SK-N-SH (cell line): ENCODE data around the gene PLXNB1. TPM values are rescaled to one million over a fixed set of nuclear protein-coding genes. Genes with fewer than 3 reads are reported as not detected.

Experiments used
- CTCF ChIA-PET: fragments of 300-600, 350-600 bp; formaldehyde crosslinking; extraction: SDS; loops from one replicate; lab custom pipeline; 2021; lab: Yijun Ruan, JAX
- POLR2A ChIA-PET: fragments of 350-600 bp; sonication (Branson Sonifier 250); formaldehyde crosslinking; extraction: SDS; loops from one replicate; lab custom pipeline; 2020; ENCODE audit warnings: antibody characterized with exemption, inconsistent platforms; lab: Yijun Ruan, JAX
- DNase-seq: peaks from one replicate; pipeline ENCODE4 v3.0.0; 2012
- H2AFZ ChIP-seq: fragments of 200-600 bp; sonication (generic); 2 replicates; pipeline ENCODE4 v1.8.1; 2016; ENCODE audit warnings: antibody characterized with exemption, mild to moderate bottlenecking, low read depth
- H3F3A ChIP-seq: fragments of 200-600 bp; sonication (generic); replicated peaks from 2 replicates; pipeline ENCODE3; 2016; ENCODE audit warnings: antibody characterized with exemption, mild to moderate bottlenecking; ENCODE audit not compliant: insufficient read depth
- H3K27ac ChIP-seq, 2 experiments: fragments of 200-500 bp in 1 of 2; fragments of 200-600 bp in 1 of 2; sonication (Bioruptor generic) in 1 of 2; sonication (generic), shearing (Covaris generic) in 1 of 2; 2 replicates each; pipeline versions ENCODE4 v1.5.1 to v1.6.1; 2014 to 2016; ENCODE audit warnings: low read depth in 2 of 2, inconsistent platforms in 1 of 2, low read length in 1 of 2, mild to moderate bottlenecking in 1 of 2, mixed read lengths in 1 of 2
- H3K27me3 ChIP-seq: fragments of 200-600 bp; sonication (generic), shearing (Covaris generic); 2 replicates; pipeline ENCODE4 v1.6.1; 2016; ENCODE audit warnings: mixed run types; ENCODE audit not compliant: insufficient read depth
- H3K36me3 ChIP-seq, 2 experiments: fragments of 200-500 bp in 1 of 2; fragments of 200-600 bp in 1 of 2; sonication (Bioruptor generic) in 1 of 2; sonication (generic) in 1 of 2; replicated peaks in 1 of 2; 2 replicates each; pipeline versions ENCODE3 to v1.5.1; 2014 to 2016; ENCODE audit warnings: low read length in 1 of 2, mild to moderate bottlenecking in 1 of 2; ENCODE audit not compliant: insufficient read depth in 2 of 2, control insufficient read depth in 1 of 2
- H3K4me1 ChIP-seq, 2 experiments: fragments of 200-500 bp in 1 of 2; fragments of 200-600 bp in 1 of 2; sonication (Bioruptor generic) in 1 of 2; sonication (generic), shearing (Covaris generic) in 1 of 2; 2 replicates each; pipeline versions ENCODE4 v1.5.1 to v1.6.1; 2014 to 2016; ENCODE audit warnings: low read depth in 1 of 2, low read length in 1 of 2, mixed run types in 1 of 2; ENCODE audit not compliant: insufficient read depth in 2 of 2, control insufficient read depth in 1 of 2
- H3K4me2 ChIP-seq: fragments of 200-600 bp; sonication (generic), shearing (Covaris generic); 2 replicates; pipeline ENCODE4 v1.6.1; 2017; ENCODE audit warnings: mixed run types
- H3K4me3 ChIP-seq, 2 experiments: fragments of 200-500 bp in 1 of 2; fragments of 200-600 bp in 1 of 2; sonication (Bioruptor generic) in 1 of 2; sonication (generic), shearing (Covaris generic) in 1 of 2; 2 replicates each; pipeline versions ENCODE4 v1.5.1 to v1.8.1; 2014 to 2016; ENCODE audit warnings: low read depth in 2 of 2, inconsistent platforms in 1 of 2, low read length in 1 of 2, mild to moderate bottlenecking in 1 of 2, mixed read lengths in 1 of 2, moderate library complexity in 1 of 2
- H3K79me2 ChIP-seq: fragments of 200-600 bp; sonication (generic); 2 replicates; pipeline ENCODE4 v1.8.1; 2017; ENCODE audit warnings: mild to moderate bottlenecking; ENCODE audit not compliant: insufficient read depth
- H3K9ac ChIP-seq: fragments of 200-600 bp; sonication (generic); 2 replicates; pipeline ENCODE4 v1.6.1; 2017; ENCODE audit warnings: mixed run types
- H3K9me2 ChIP-seq: fragments of 200-600 bp; sonication (generic); 2 replicates; pipeline ENCODE4 v1.6.1; 2017; ENCODE audit warnings: mixed run types
- H3K9me3 ChIP-seq: fragments of 200-600 bp; sonication (generic); 2 replicates; pipeline ENCODE4 v1.6.1; 2017; ENCODE audit warnings: mixed run types, mild to moderate bottlenecking, moderate library complexity
- H4K20me1 ChIP-seq: fragments of 200-600 bp; sonication (generic); 2 replicates; pipeline ENCODE4 v1.6.1; 2017; ENCODE audit warnings: mild to moderate bottlenecking, mixed run types; ENCODE audit not compliant: insufficient read depth
- FOXM1 ChIP-seq: IDR thresholded peaks from 2 replicates; pipeline ENCODE4 v1.4.0; 2012; ENCODE audit warnings: low read depth, mild to moderate bottlenecking
- GATA2 ChIP-seq: sonication (generic); formaldehyde crosslinking; IDR thresholded peaks from 2 replicates; pipeline ENCODE4 v1.5.0; 2020; ENCODE audit warnings: mild to moderate bottlenecking, missing genetic modification reagents
- JUND ChIP-seq: IDR thresholded peaks from 2 replicates; pipeline ENCODE4 v1.4.0; 2012
- MEF2A ChIP-seq: IDR thresholded peaks from 2 replicates; pipeline ENCODE4 v1.4.0; 2012; ENCODE audit warnings: low read depth, borderline replicate concordance
- MXI1 ChIP-seq: IDR thresholded peaks from 2 replicates; pipeline ENCODE4 v1.6.1; 2012; ENCODE audit warnings: mild to moderate bottlenecking, low read depth, low read length, improper control_type of control experiment
- NFIC ChIP-seq: IDR thresholded peaks from 2 replicates; pipeline ENCODE4 v1.4.0; 2012; ENCODE audit warnings: borderline replicate concordance
- RCOR1 ChIP-seq: fragments of 150-350 bp; IDR thresholded peaks from 2 replicates; pipeline ENCODE4 v1.6.1; 2017; ENCODE audit warnings: antibody characterized with exemption, low read length
- SIN3A ChIP-seq: IDR thresholded peaks from 2 replicates; pipeline ENCODE4 v1.6.1; 2012; ENCODE audit warnings: low read depth, mild to moderate bottlenecking, low read length, moderate library complexity, borderline replicate concordance
- SMC3 ChIP-seq: IDR thresholded peaks from 2 replicates; pipeline ENCODE4 v1.6.1; 2012; ENCODE audit warnings: low read depth, low read length, improper control_type of control experiment
- TCF12 ChIP-seq: IDR thresholded peaks from 2 replicates; pipeline ENCODE4 v1.4.0; 2012
- WGBS: methylation state at CpG from one replicate; pipeline ENCODE4 v1.1.6; 2017; ENCODE audit warnings: low lambda C conversion rate; 5-methylcytosine and 5-hydroxymethylcytosine counted together
- polyA plus RNA-seq, 3 experiments: library from polyadenylated mRNA; depleted of rRNA; stranded (reverse); fragments of >200 nt; gene quantifications; 2 replicates each; pipeline ENCODE4 v1.2.3, GENCODE V29; 2012
- TF ChIP-seq, protein P1 (sequence below): IDR thresholded peaks from 2 replicates; pipeline ENCODE4 v1.4.0; 2012; ENCODE audit warnings: low read depth
- TF ChIP-seq, protein P2 (sequence below): fragments of 200-600 bp; sonication (generic); IDR thresholded peaks from 2 replicates; pipeline ENCODE4 v1.6.1; 2017; ENCODE audit warnings: antibody characterized with exemption, mild to moderate bottlenecking, moderate library complexity
- TF ChIP-seq, protein P3 (sequence below): fragments of 150-350 bp; IDR thresholded peaks from 2 replicates; pipeline ENCODE4 v1.6.1; 2017; ENCODE audit warnings: antibody characterized with exemption, low read length, low read depth, borderline replicate concordance
- TF ChIP-seq, protein P4 (sequence below): IDR thresholded peaks from 2 replicates; pipeline ENCODE4 v1.6.1; 2012; ENCODE audit warnings: mild to moderate bottlenecking, low read depth, low read length, moderate library complexity

Gene PLXNB1
- polyA plus RNA-seq, 1 of the 3 experiments (the other 2 are of a cell fraction) = 39.8 TPM

DNA sequence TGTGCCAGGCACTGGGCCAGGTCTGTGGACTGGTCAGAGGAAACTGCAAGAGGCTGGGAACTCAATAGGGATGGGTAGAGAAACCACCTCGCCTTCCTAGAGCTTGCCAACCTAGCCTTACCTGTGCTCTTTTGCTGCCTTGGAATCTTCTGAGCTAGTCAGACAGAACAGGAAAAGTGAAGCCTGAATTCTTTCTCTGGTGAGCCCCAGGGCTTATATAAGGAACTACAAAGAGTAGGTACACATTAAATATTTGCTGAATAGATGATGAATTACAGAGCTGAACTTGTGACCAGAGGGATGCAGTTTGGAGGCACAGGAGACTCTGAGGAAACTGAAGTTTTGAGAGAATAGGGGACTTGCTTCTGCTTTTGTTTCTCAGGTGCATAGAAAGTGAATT lies 73.5 kb downstream of the PLXNB1 start:
- no peaks in the 10 kb centered on the region for H4K20me1 ChIP-seq
- H3F3A ChIP-seq = no peaks in the 10 kb centered on the region
- H3K4me3 ChIP-seq = no peak overlapping the region
- WGBS = 31% methylated on average over 1 of the region's 1 CpG
- H3K9me3 ChIP-seq = peaks cover 2% of the 10 kb centered on the region; the same call in 1 of the 2 replicates
- no peaks in the 10 kb centered on the region for H3K79me2 ChIP-seq
- H3K4me2 ChIP-seq = no peak overlapping the region
- no peak for DNase-seq
- no peak overlapping the region for H2AFZ ChIP-seq
- H3K9me2 ChIP-seq = no peaks in the 10 kb centered on the region
- CTCF ChIA-PET = interaction anchor here (1.0 to 2.3 kb wide), 2 partner anchors 44 to 80 kb away, joined by 4 to 10 read pairs; no protein-coding TSS in a partner anchor
- no peak overlapping the region for H3K9ac ChIP-seq
- H3K27ac ChIP-seq = no peak overlapping the region
- no peaks in the 10 kb centered on the region for H3K27me3 ChIP-seq
- TF ChIP-seq FOXM1 (no peak), SIN3A (no peak), SMC3 (no peak), MEF2A (no peak), RCOR1 (no peak), NFIC (no peak), TCF12 (no peak), MXI1 (no peak), GATA2 (CRISPR knock-in tag) (no peak), JUND (no peak)
- TF ChIP-seq, protein P1, sequence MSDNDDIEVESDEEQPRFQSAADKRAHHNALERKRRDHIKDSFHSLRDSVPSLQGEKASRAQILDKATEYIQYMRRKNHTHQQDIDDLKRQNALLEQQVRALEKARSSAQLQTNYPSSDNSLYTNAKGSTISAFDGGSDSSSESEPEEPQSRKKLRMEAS = no peak
- TF ChIP-seq, protein P2, sequence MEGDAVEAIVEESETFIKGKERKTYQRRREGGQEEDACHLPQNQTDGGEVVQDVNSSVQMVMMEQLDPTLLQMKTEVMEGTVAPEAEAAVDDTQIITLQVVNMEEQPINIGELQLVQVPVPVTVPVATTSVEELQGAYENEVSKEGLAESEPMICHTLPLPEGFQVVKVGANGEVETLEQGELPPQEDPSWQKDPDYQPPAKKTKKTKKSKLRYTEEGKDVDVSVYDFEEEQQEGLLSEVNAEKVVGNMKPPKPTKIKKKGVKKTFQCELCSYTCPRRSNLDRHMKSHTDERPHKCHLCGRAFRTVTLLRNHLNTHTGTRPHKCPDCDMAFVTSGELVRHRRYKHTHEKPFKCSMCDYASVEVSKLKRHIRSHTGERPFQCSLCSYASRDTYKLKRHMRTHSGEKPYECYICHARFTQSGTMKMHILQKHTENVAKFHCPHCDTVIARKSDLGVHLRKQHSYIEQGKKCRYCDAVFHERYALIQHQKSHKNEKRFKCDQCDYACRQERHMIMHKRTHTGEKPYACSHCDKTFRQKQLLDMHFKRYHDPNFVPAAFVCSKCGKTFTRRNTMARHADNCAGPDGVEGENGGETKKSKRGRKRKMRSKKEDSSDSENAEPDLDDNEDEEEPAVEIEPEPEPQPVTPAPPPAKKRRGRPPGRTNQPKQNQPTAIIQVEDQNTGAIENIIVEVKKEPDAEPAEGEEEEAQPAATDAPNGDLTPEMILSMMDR = no peak
- TF ChIP-seq, protein P3, sequence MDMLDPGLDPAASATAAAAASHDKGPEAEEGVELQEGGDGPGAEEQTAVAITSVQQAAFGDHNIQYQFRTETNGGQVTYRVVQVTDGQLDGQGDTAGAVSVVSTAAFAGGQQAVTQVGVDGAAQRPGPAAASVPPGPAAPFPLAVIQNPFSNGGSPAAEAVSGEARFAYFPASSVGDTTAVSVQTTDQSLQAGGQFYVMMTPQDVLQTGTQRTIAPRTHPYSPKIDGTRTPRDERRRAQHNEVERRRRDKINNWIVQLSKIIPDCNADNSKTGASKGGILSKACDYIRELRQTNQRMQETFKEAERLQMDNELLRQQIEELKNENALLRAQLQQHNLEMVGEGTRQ = no peak
- TF ChIP-seq, protein P4, sequence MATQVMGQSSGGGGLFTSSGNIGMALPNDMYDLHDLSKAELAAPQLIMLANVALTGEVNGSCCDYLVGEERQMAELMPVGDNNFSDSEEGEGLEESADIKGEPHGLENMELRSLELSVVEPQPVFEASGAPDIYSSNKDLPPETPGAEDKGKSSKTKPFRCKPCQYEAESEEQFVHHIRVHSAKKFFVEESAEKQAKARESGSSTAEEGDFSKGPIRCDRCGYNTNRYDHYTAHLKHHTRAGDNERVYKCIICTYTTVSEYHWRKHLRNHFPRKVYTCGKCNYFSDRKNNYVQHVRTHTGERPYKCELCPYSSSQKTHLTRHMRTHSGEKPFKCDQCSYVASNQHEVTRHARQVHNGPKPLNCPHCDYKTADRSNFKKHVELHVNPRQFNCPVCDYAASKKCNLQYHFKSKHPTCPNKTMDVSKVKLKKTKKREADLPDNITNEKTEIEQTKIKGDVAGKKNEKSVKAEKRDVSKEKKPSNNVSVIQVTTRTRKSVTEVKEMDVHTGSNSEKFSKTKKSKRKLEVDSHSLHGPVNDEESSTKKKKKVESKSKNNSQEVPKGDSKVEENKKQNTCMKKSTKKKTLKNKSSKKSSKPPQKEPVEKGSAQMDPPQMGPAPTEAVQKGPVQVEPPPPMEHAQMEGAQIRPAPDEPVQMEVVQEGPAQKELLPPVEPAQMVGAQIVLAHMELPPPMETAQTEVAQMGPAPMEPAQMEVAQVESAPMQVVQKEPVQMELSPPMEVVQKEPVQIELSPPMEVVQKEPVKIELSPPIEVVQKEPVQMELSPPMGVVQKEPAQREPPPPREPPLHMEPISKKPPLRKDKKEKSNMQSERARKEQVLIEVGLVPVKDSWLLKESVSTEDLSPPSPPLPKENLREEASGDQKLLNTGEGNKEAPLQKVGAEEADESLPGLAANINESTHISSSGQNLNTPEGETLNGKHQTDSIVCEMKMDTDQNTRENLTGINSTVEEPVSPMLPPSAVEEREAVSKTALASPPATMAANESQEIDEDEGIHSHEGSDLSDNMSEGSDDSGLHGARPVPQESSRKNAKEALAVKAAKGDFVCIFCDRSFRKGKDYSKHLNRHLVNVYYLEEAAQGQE = no peak
- peaks cover 0 to 15% of the 10 kb centered on the region in 2 experiments; a peak in 2 of 4 replicates for H3K4me1 ChIP-seq
- no peaks in the 10 kb centered on the region for H3K36me3 ChIP-seq
- POLR2A ChIA-PET = no interaction called here
